HCT116 (cell line): ENCODE data around the gene CCL20. TPM values are rescaled to one million over a fixed set of nuclear protein-coding genes. Genes with fewer than 3 reads are reported as not detected.

ENCODE experiments used
- ATAC-seq: fragments of 200-7000 bp; cut with Tn5 transposase; 2 replicates; pipeline ENCODE4 v1.9.1; 2020; ENCODE audit warnings: mild to moderate bottlenecking, moderate library complexity
- BruUV-seq: library from RNA; stranded (reverse); fragments of 400-500 nt; replicated peaks from 2 replicates; lab custom pipeline; 2021; lab: Mats Ljungman, UMichigan
- CTCF ChIA-PET: fragments of 300-600 bp; sonication (Branson Sonifier 250); formaldehyde crosslinking; loops from one replicate; lab custom pipeline; 2021; ENCODE audit warnings: antibody characterized with exemption; lab: Charles Lee
- POLR2A ChIA-PET: fragments of 300-600, 350-600 bp; sonication (Branson Sonifier 250); formaldehyde crosslinking; loops from one replicate; lab custom pipeline; 2021; ENCODE audit warnings: antibody characterized with exemption; lab: Charles Lee
- RAD21 ChIA-PET, 2 experiments: fragments of 300-600 bp; sonication (Branson Sonifier 250); formaldehyde crosslinking; loops; one replicate each; lab custom pipeline; 2023; ENCODE audit warnings: low total read pairs in 2 of 2; ENCODE audit not compliant: uncharacterized antibody in 2 of 2, unreplicated experiment in 2 of 2, low non-redundant PET in 1 of 2; lab: Charles Lee
- DNase-seq: peaks from one replicate; pipeline ENCODE4 v3.0.0-alpha.2; 2010; ENCODE audit warnings: low read depth, low spot score
- H2AFZ ChIP-seq: fragments of 200-600 bp; shearing (Covaris generic), sonication (generic); 2 replicates; pipeline ENCODE4 v1.6.1; 2017; ENCODE audit warnings: low read depth, mixed run types, mixed read lengths, antibody characterized with exemption, low read length; ENCODE audit not compliant: poor library complexity, severe bottlenecking
- H3K27ac ChIP-seq: 2 replicates; pipeline ENCODE4 v1.5.1; 2012; ENCODE audit warnings: low read depth, low read length
- H3K27me3 ChIP-seq: fragments of 200-600 bp; sonication (generic); 2 replicates; pipeline ENCODE4 v1.6.1; 2016; ENCODE audit warnings: mixed run types, low read length, mixed read lengths; ENCODE audit not compliant: insufficient read depth
- H3K36me3 ChIP-seq, 2 experiments: fragments of 200-500 bp in 1 of 2; fragments of 200-600 bp in 1 of 2; sonication (Bioruptor generic) in 1 of 2; sonication (generic) in 1 of 2; 2 replicates each; pipeline versions ENCODE4 v1.5.1 to v1.6.1; 2014 to 2016; ENCODE audit warnings: low read length in 2 of 2, inconsistent platforms in 1 of 2, mixed read lengths in 1 of 2, mixed run types in 1 of 2; ENCODE audit not compliant: insufficient read depth in 2 of 2, control insufficient read depth in 1 of 2
- H3K4me1 ChIP-seq, 2 experiments: fragments of 200-600 bp in 1 of 2; sonication (generic) in 1 of 2; 2 replicates each; pipeline versions ENCODE4 v1.5.1 to v1.6.1; 2012 to 2017; ENCODE audit warnings: low read length in 2 of 2, inconsistent platforms in 1 of 2, mild to moderate bottlenecking in 1 of 2, mixed read lengths in 1 of 2, mixed run types in 1 of 2, moderate library complexity in 1 of 2; ENCODE audit not compliant: insufficient read depth in 2 of 2, control insufficient read depth in 1 of 2
- H3K4me2 ChIP-seq: fragments of 200-600 bp; sonication (generic); 2 replicates; pipeline ENCODE4 v1.6.1; 2017; ENCODE audit warnings: mixed run types, low read length, mixed read lengths
- H3K4me3 ChIP-seq, 2 experiments: fragments of 200-600 bp in 1 of 2; sonication (generic) in 1 of 2; replicated peaks in 1 of 2; 2 replicates each; pipeline ENCODE4 v1.5.1; 2011 to 2016; ENCODE audit warnings: low read length in 2 of 2, control low read depth in 1 of 2, low read depth in 1 of 2, mild to moderate bottlenecking in 1 of 2, mixed read lengths in 1 of 2, mixed run types in 1 of 2
- H3K79me2 ChIP-seq: fragments of 200-600 bp; sonication (generic); 2 replicates; pipeline ENCODE4 v1.6.1; 2017; ENCODE audit warnings: mild to moderate bottlenecking, mixed run types, low read length, moderate library complexity, mixed read lengths; ENCODE audit not compliant: insufficient read depth
- H3K9ac ChIP-seq: fragments of 200-600 bp; sonication (generic); 2 replicates; pipeline ENCODE4 v1.6.1; 2016; ENCODE audit warnings: low read length, mixed read lengths
- H3K9me2 ChIP-seq: fragments of 200-600 bp; sonication (generic), shearing (Covaris generic); 2 replicates; pipeline ENCODE4 v1.6.1; 2017; ENCODE audit warnings: mixed run types, mild to moderate bottlenecking, moderate library complexity; ENCODE audit not compliant: insufficient read depth
- H3K9me3 ChIP-seq, 2 experiments: fragments of 200-500 bp in 1 of 2; fragments of 200-600 bp in 1 of 2; sonication (Bioruptor generic) in 1 of 2; sonication (generic) in 1 of 2; 2 replicates each; pipeline ENCODE4 v1.6.1; 2014 to 2017; ENCODE audit warnings: low read length in 2 of 2, mixed read lengths in 2 of 2, inconsistent platforms in 1 of 2, low read depth in 1 of 2, mild to moderate bottlenecking in 1 of 2, mixed run types in 1 of 2, moderate library complexity in 1 of 2; ENCODE audit not compliant: control insufficient read depth in 1 of 2, insufficient read depth in 1 of 2
- H4K20me1 ChIP-seq: fragments of 200-600 bp; sonication (generic), shearing (Covaris generic); 2 replicates; pipeline ENCODE4 v1.6.1; 2017; ENCODE audit warnings: mixed run types, mild to moderate bottlenecking, moderate library complexity; ENCODE audit not compliant: insufficient read depth
- ATF3 ChIP-seq: IDR thresholded peaks from 2 replicates; pipeline ENCODE4 v1.6.1; 2012
- CBX3 ChIP-seq: IDR thresholded peaks from 2 replicates; pipeline ENCODE4 v1.6.1; 2012; ENCODE audit warnings: low read depth
- CTCF ChIP-seq, 3 experiments: fragments of 200-600 bp in 1 of 3; sonication (generic) in 1 of 3; IDR thresholded peaks in 2 of 3; conservative IDR thresholded peaks in 1 of 3; 2 replicates each; pipeline ENCODE4 v1.5.1; 2012 to 2017; ENCODE audit warnings: low read depth in 2 of 3, low read length in 2 of 3, antibody characterized with exemption in 1 of 3, borderline replicate concordance in 1 of 3, control low read depth in 1 of 3, mild to moderate bottlenecking in 1 of 3, mixed read lengths in 1 of 3, mixed run types in 1 of 3, moderate library complexity in 1 of 3; ENCODE audit not compliant: insufficient read depth in 1 of 3
- ELF1 ChIP-seq: IDR thresholded peaks from 2 replicates; pipeline ENCODE4 v1.6.1; 2012; ENCODE audit warnings: low read depth, borderline replicate concordance
- RAD21 ChIP-seq: IDR thresholded peaks from 2 replicates; pipeline ENCODE4 v1.6.1; 2012; ENCODE audit warnings: low read depth, mild to moderate bottlenecking
- SP1 ChIP-seq: IDR thresholded peaks from 2 replicates; pipeline ENCODE4 v1.6.1; 2012; ENCODE audit warnings: low read depth
- YY1 ChIP-seq: IDR thresholded peaks from 2 replicates; pipeline ENCODE4 v1.6.1; 2011; ENCODE audit warnings: low read length, low read depth, moderate library complexity, mild to moderate bottlenecking; ENCODE audit not compliant: insufficient replicate concordance; ENCODE audit errors: extremely low read depth
- ZFX ChIP-seq: fragments of 450-650 bp; IDR thresholded peaks from 2 replicates; pipeline ENCODE4 v1.6.1; 2017
- ZNF274 ChIP-seq: fragments of 200-500 bp; sonication (Bioruptor generic); IDR thresholded peaks from 2 replicates; pipeline ENCODE4 v1.6.1; 2014; ENCODE audit warnings: mild to moderate bottlenecking, low read depth, low read length, inconsistent platforms
- intact Hi-C: fragments of 100-400 bp; cut with micrococcal nuclease; formaldehyde crosslinking; loops from 2 replicates; pipeline ENCODE4 v1.10.0; 2022
- total RNA-seq: library from RNA; stranded (reverse); gene quantifications from one replicate; pipeline ENCODE4 v1.2.1, GENCODE V29; 2021; ENCODE audit not compliant: unreplicated experiment

CCL20 gene
- total RNA-seq, 1 experiment from 2014 or later, result 0.30 TPM

GRCh38 chr2:227861011-227861410 is 47.4 kb downstream of the CCL20 start:
- BruUV-seq, result no TSS peak
- Histone ChIP-seq H3K9me2 (no peaks in the 10 kb centered on the region), H3K79me2 (no peaks in the 10 kb centered on the region), H3K27ac (no peak overlapping the region), H4K20me1 (no peaks in the 10 kb centered on the region), H2AFZ (no peak overlapping the region), H3K4me3 (no peak overlapping the region), H3K36me3 (no peaks in the 10 kb centered on the region), H3K4me1 (peaks cover 14 to 28% of the 10 kb centered on the region in 2 experiments), H3K9me3 (no peaks in the 10 kb centered on the region), H3K9ac (no peak overlapping the region), H3K27me3 (no peaks in the 10 kb centered on the region), H3K4me2 (no peak overlapping the region)
- intact Hi-C loops, result loop anchor here (5.0 to 10.0 kb wide), 2 partner anchors 204 to 386 kb away; partner anchors contain the start of gene AGFG1
- ChIA-PET RAD21 (no interaction called here), POLR2A (interaction anchor here (3.6 kb wide), 1 partner anchor 42 kb away, joined by 21 read pairs; no protein-coding TSS in a partner anchor), CTCF (interaction anchor here (1.3 to 2.7 kb wide), 4 partner anchors 29 to 203 kb away, joined by 3 to 12 read pairs (median 10); no protein-coding TSS in a partner anchor)
- ATAC-seq, result no peak
- no peak for TF ChIP-seq ZFX
- no peak for TF ChIP-seq ATF3
- no peak for TF ChIP-seq ZNF274
- TF ChIP-seq YY1, result no peak
- TF ChIP-seq SP1, result no peak
- no peak for TF ChIP-seq ELF1
- DNase-seq, result no peak

GRCh38 chr2:227862227-227862740 is 48.6 kb downstream of the CCL20 start:
- H3K9me3 ChIP-seq, result no peaks in the 10 kb centered on the region
- H3K9ac ChIP-seq, result peak overlapping the region; percentile 38
- TF ChIP-seq CTCF (IDR thresholded peaks at IDR 0.05 in 2 of 3, conservative IDR thresholded peaks at IDR 0.05 in 1 of 3; ENCODE audit: borderline replicate concordance in 1 of 3, insufficient read depth in 1 of 3, low read depth in 2 of 3, low read length in 2 of 3) (peak; percentile 68 to 84 (median 70); a peak in 5 of 6 replicates), RAD21 (peak; percentile 77), CBX3 (no peak)
- H3K27ac ChIP-seq, result peak overlapping the region; percentile 64
- H2AFZ ChIP-seq, result peak overlapping the region; percentile 71
- CTCF ChIA-PET, result interaction anchor here (0.7 to 2.7 kb wide), 28 partner anchors 9 to 456 kb away, joined by 3 to 20 read pairs (median 5); partner anchors contain the start of genes CCL20 and DAW1
- H3K4me1 ChIP-seq, result peaks cover 14 to 28% of the 10 kb centered on the region in 2 experiments
- no peaks in the 10 kb centered on the region for H3K36me3 ChIP-seq
- no peaks in the 10 kb centered on the region for H3K27me3 ChIP-seq
- H3K79me2 ChIP-seq, result no peaks in the 10 kb centered on the region
- intact Hi-C loops, result loop anchor here (1.0 to 10.0 kb wide), 5 partner anchors 43 to 456 kb away; partner anchors contain the start of gene AGFG1
- peak overlapping the region in 1 of 2 experiments; percentile 42; a peak in 2 of 4 replicates for H3K4me3 ChIP-seq
- ATAC-seq (no peak), DNase-seq (peak; percentile 51)
- RAD21 ChIA-PET, result interaction anchor here in 1 of 2 experiments (0.8 to 1.3 kb wide), 2 partner anchors 88 to 96 kb away, joined by 3 to 6 read pairs; no protein-coding TSS in a partner anchor
- H3K9me2 ChIP-seq, result no peaks in the 10 kb centered on the region
- no peaks in the 10 kb centered on the region for H4K20me1 ChIP-seq
- BruUV-seq, result no TSS peak
- peak overlapping the region; percentile 71 for H3K4me2 ChIP-seq
- POLR2A ChIA-PET, result interaction anchor here (0.9 to 3.6 kb wide), 4 partner anchors 8 to 48 kb away, joined by 3 to 21 read pairs (median 6); partner anchors contain the start of gene CCL20
